ENCODE measurements around the gene ZNF524. TPM values are rescaled to one million over a fixed set of nuclear protein-coding genes. Genes with fewer than 3 reads are reported as not detected.

ZNF524 gene
- total RNA-seq, 1 experiment from 2014 or later = 26.4 TPM

GRCh38 chr19:55621673-55622231, 21.7 kb downstream of the ZNF524 start:
- 0 out of 2 replicates have a peak, but pooled peaks cover 3% of the 10 kb centered on the region for H3K4me1 ChIP-seq (ENCODE audit: control insufficient read depth, insufficient read depth, low read length)
- TF ChIP-seq POLR2AphosphoS5 (IDR thresholded peaks at IDR 0.05; ENCODE audit: low read depth, low read length) = no peak
- ATAC-seq (no peak), DNase-seq (ENCODE audit: low read depth, low spot score) (no peak)
- ChIA-PET POLR2A (no interaction called here), CTCF (no interaction called here)
- H3K36me3 ChIP-seq (ENCODE audit: control insufficient read depth, insufficient read depth, low read length) = no peaks in the 10 kb centered on the region
- in situ Hi-C loops (cut with HindIII; ENCODE audit: low pct_unique_long_range_greater_than_20kb, low sequenced_read_pairs) (no loop called here), intact Hi-C loops (cut with micrococcal nuclease; ENCODE audit: unreplicated experiment) (no loop called here)
- no peaks in the 10 kb centered on the region for H3K9me3 ChIP-seq (ENCODE audit: control insufficient read depth, insufficient read depth, low read depth, low read length)
- BruUV-seq (replicated peaks) = no TSS peak
- H3K4me3 ChIP-seq (ENCODE audit: low read depth in 2 of 2, low read length in 2 of 2) = no peak overlapping the region
- H3K27me3 ChIP-seq (ENCODE audit: control insufficient read depth, insufficient read depth, low read length) = no peaks in the 10 kb centered on the region
- H3K27ac ChIP-seq (ENCODE audit: low read length) = no peak overlapping the region

- Histone ChIP-seq H3K4me1 (ENCODE audit: control insufficient read depth, insufficient read depth, low read length) (0 out of 2 replicates have a peak, but pooled peaks cover 3% of the 10 kb centered on the region), H3K36me3 (ENCODE audit: control insufficient read depth, insufficient read depth, low read length) (no peaks in the 10 kb centered on the region), H3K4me3 (ENCODE audit: low read depth in 2 of 2, low read length in 2 of 2) (no peak overlapping the region), H3K27ac (ENCODE audit: low read length) (no peak overlapping the region), H3K9me3 (ENCODE audit: control insufficient read depth, insufficient read depth, low read depth, low read length) (no peaks in the 10 kb centered on the region), H3K27me3 (ENCODE audit: control insufficient read depth, insufficient read depth, low read length) (no peaks in the 10 kb centered on the region)
- DNase-seq (ENCODE audit: low read depth, low spot score) (no peak), ATAC-seq (no peak)
- in situ Hi-C loops (cut with HindIII; ENCODE audit: low pct_unique_long_range_greater_than_20kb, low sequenced_read_pairs) (no loop called here), intact Hi-C loops (cut with micrococcal nuclease; ENCODE audit: unreplicated experiment) (no loop called here)
- BruUV-seq (replicated peaks) = no TSS peak
- POLR2A ChIA-PET = no interaction called here
- no peak for TF ChIP-seq REST (IDR thresholded peaks at IDR 0.05; ENCODE audit: insufficient read depth in 1 of 2, low read depth in 2 of 2, low read length in 1 of 2)
- CTCF ChIA-PET = no interaction called here
These were observed 22.3 kb downstream of the ZNF524 start for GRCh38 chr19:55622242-55622969.

- DNase-seq (ENCODE audit: low read depth, low spot score) = no peak
- ChIA-PET POLR2A (no interaction called here), CTCF (no interaction called here)
- Histone ChIP-seq H3K36me3 (ENCODE audit: control insufficient read depth, insufficient read depth, low read length) (no peaks in the 10 kb centered on the region), H3K4me1 (ENCODE audit: control insufficient read depth, insufficient read depth, low read length) (0 out of 2 replicates have a peak, but pooled peaks cover 3% of the 10 kb centered on the region), H3K27me3 (ENCODE audit: control insufficient read depth, insufficient read depth, low read length) (no peaks in the 10 kb centered on the region), H3K27ac (ENCODE audit: low read length) (no peak overlapping the region), H3K4me3 (ENCODE audit: low read depth in 2 of 2, low read length in 2 of 2) (no peak overlapping the region), H3K9me3 (ENCODE audit: control insufficient read depth, insufficient read depth, low read depth, low read length) (no peaks in the 10 kb centered on the region)
- no peak for ATAC-seq
- intact Hi-C loops (cut with micrococcal nuclease; ENCODE audit: unreplicated experiment) (no loop called here), in situ Hi-C loops (cut with HindIII; ENCODE audit: low pct_unique_long_range_greater_than_20kb, low sequenced_read_pairs) (no loop called here)
- no TSS peak for BruUV-seq (replicated peaks)
- no peak for TF ChIP-seq SIN3A (IDR thresholded peaks at IDR 0.05; ENCODE audit: borderline replicate concordance, insufficient read depth, low read depth, low read length)
- no peak for TF ChIP-seq REST (IDR thresholded peaks at IDR 0.05; ENCODE audit: insufficient read depth in 1 of 2, low read depth in 2 of 2, low read length in 1 of 2)
- TF ChIP-seq CTCF (IDR thresholded peaks at IDR 0.05) = no peak
These were observed 23.0 kb downstream of the ZNF524 start for GRCh38 chr19:55623130-55623529.

All from Panc1 (cell line).